CD8-positive, alpha-beta memory T cell (primary cell): ENCODE measurements around the gene MYL3. TPM values are rescaled to one million over a fixed set of nuclear protein-coding genes. Genes with fewer than 3 reads are reported as not detected.
A peak's percentile ranks its signal among the peaks of the same experiment; 100 is the strongest.

ENCODE experiments used
- CTCF ChIA-PET: fragments of 350-600 bp; sonication (Branson Sonifier 250); formaldehyde crosslinking; loops from one replicate; lab custom pipeline; 2021; ENCODE audit warnings: antibody characterized with exemption; lab: Charles Lee
- POLR2A ChIA-PET: fragments of 350-600 bp; sonication (Branson Sonifier 250); formaldehyde crosslinking; loops from one replicate; lab custom pipeline; 2021; ENCODE audit warnings: antibody characterized with exemption; lab: Charles Lee
- DNase-seq, 5 donors: peaks; one replicate each; pipeline versions ENCODE4 v3.0.0 to v3.0.0-alpha.2; 2020 to 2022; ENCODE audit warnings: mixed read lengths in 1 of 5
- H3K27ac ChIP-seq: one replicate; pipeline ENCODE4 v1.7.0; 2013; ENCODE audit warnings: low read depth, mild to moderate bottlenecking, low read length, moderate library complexity
- H3K27me3 ChIP-seq: 2 replicates; pipeline ENCODE4 v1.7.0; 2013; ENCODE audit warnings: low read length, mild to moderate bottlenecking; ENCODE audit not compliant: insufficient read depth, poor library complexity, severe bottlenecking
- H3K36me3 ChIP-seq: 2 replicates; pipeline ENCODE4 v1.7.0; 2013; ENCODE audit warnings: mild to moderate bottlenecking, low read length, moderate library complexity; ENCODE audit not compliant: insufficient read depth
- H3K4me1 ChIP-seq: 2 replicates; pipeline ENCODE4 v1.7.0; 2013; ENCODE audit warnings: mild to moderate bottlenecking, low read length, moderate library complexity; ENCODE audit not compliant: insufficient read depth
- H3K4me3 ChIP-seq: 2 replicates; pipeline ENCODE4 v1.7.0; 2013; ENCODE audit warnings: mild to moderate bottlenecking, low read length
- H3K9me3 ChIP-seq: 2 replicates; pipeline ENCODE4 v1.7.0; 2013; ENCODE audit warnings: mild to moderate bottlenecking, low read length
- H3K27ac Mint-ChIP-seq, 8 donors: one replicate each; pipeline ENCODE4 v1.8.0; 2020 to 2021; ENCODE audit warnings: mixed read lengths in 8 of 8, mild to moderate bottlenecking in 6 of 8, inconsistent platforms in 3 of 8, moderate library complexity in 3 of 8
- H3K27me3 Mint-ChIP-seq, 2 donors: one replicate each; pipeline ENCODE4 v1.8.0; 2020 to 2021; ENCODE audit warnings: mixed read lengths in 2 of 2, mild to moderate bottlenecking in 1 of 2, moderate library complexity in 1 of 2
- H3K36me3 Mint-ChIP-seq, 3 donors: one replicate each; pipeline ENCODE4 v1.8.0; 2020 to 2021; ENCODE audit warnings: mixed read lengths in 3 of 3, inconsistent platforms in 1 of 3, mild to moderate bottlenecking in 1 of 3
- H3K4me1 Mint-ChIP-seq, 3 donors: one replicate each; pipeline ENCODE4 v1.8.0; 2020 to 2021; ENCODE audit warnings: mixed read lengths in 3 of 3, inconsistent platforms in 1 of 3, mild to moderate bottlenecking in 1 of 3
- H3K4me3 Mint-ChIP-seq, 7 donors: one replicate each; pipeline ENCODE4 v1.8.0; 2020 to 2021; ENCODE audit warnings: mixed read lengths in 7 of 7, mild to moderate bottlenecking in 6 of 7, moderate library complexity in 4 of 7, inconsistent platforms in 2 of 7
- H3K9me3 Mint-ChIP-seq, 5 donors: one replicate each; pipeline ENCODE4 v1.8.0; 2020 to 2022; ENCODE audit warnings: mixed read lengths in 5 of 5, mild to moderate bottlenecking in 3 of 5, moderate library complexity in 2 of 5, inconsistent platforms in 1 of 5
- polyA plus RNA-seq: library from polyadenylated mRNA; unstranded; fragments of 300-500 nt; fragmentation: Illumina TruSeq; gene quantifications from one replicate; pipeline ENCODE4 v1.2.3, GENCODE V29; 2021
- total RNA-seq, 2 experiments: library from RNA; stranded (reverse); gene quantifications; one replicate each; pipeline ENCODE4 v1.2.3, GENCODE V29; 2021

The MYL3 gene
- total and polyA plus RNA-seq, 3 experiments from 2014 or later, result not detected

- H3K27ac ChIP-seq, result no peak overlapping the region
- no peaks in the 10 kb centered on the region for H3K27me3 ChIP-seq
- Mint-ChIP-seq H3K36me3 (no peaks in the 10 kb centered on the region), H3K4me3 (no peak overlapping the region), H3K4me1 (no peaks in the 10 kb centered on the region), H3K27ac (no peak overlapping the region), H3K27me3 (peaks cover 3 to 16% of the 10 kb centered on the region in 2 donors), H3K9me3 (no peaks in the 10 kb centered on the region)
- ChIA-PET CTCF (interaction anchor here (1.2 to 1.4 kb wide), 2 partner anchors 35 to 49 kb away, joined by 3 to 7 read pairs; no protein-coding TSS in a partner anchor), POLR2A (interaction anchor here (0.6 kb wide), 1 partner anchor 458 kb away, joined by 3 read pairs; no protein-coding TSS in a partner anchor)
- H3K4me3 ChIP-seq, result no peak overlapping the region
- H3K36me3 ChIP-seq, result no peaks in the 10 kb centered on the region
- no peaks in the 10 kb centered on the region for H3K9me3 ChIP-seq
- H3K4me1 ChIP-seq, result no peaks in the 10 kb centered on the region
- peak in 1 of 5 donors; percentile 45 for DNase-seq
These were observed 3.0 kb downstream of the MYL3 start for GRCh38 chr3:46860017-46860809.

GRCh38 chr3:46859001-46859710, 4.1 kb downstream of the MYL3 start:
- H3K9me3 ChIP-seq, result no peaks in the 10 kb centered on the region
- no peaks in the 10 kb centered on the region for H3K36me3 ChIP-seq
- Mint-ChIP-seq H3K4me1 (no peaks in the 10 kb centered on the region), H3K9me3 (no peaks in the 10 kb centered on the region), H3K27me3 (peaks cover 6 to 16% of the 10 kb centered on the region in 2 donors), H3K36me3 (no peaks in the 10 kb centered on the region), H3K27ac (no peak overlapping the region), H3K4me3 (no peak overlapping the region)
- no peak overlapping the region for H3K27ac ChIP-seq
- ChIA-PET CTCF (interaction anchor here (1.2 to 1.4 kb wide), 2 partner anchors 36 to 51 kb away, joined by 3 to 7 read pairs; no protein-coding TSS in a partner anchor), POLR2A (interaction anchor here (0.6 kb wide), 1 partner anchor 541 kb away, joined by 3 read pairs; no protein-coding TSS in a partner anchor)
- DNase-seq, result peak in 1 of 5 donors; percentile 25
- H3K27me3 ChIP-seq, result no peaks in the 10 kb centered on the region
- H3K4me3 ChIP-seq, result no peak overlapping the region
- no peaks in the 10 kb centered on the region for H3K4me1 ChIP-seq

DNA sequence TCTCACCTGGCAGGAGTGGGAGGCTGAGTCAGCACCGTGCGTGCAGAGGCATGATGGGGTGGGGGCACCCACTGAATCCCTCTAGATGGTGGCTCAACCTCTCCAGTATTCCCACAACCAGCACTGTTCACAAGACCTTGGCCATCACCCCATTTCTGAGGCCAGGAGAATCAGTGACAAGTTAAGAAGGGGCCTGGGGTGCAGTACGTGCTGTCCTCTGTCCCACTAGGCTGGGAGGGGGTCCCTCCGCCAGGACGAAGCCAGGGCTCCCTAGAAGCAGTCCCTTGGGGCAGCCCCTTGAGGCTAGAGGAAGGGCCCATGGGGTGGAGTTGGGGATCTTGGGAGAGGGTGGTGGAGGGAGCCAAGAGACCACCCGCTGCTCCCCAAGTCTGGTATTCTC, 4.8 kb downstream of the MYL3 start:
- Histone ChIP-seq H3K36me3 (no peaks in the 10 kb centered on the region), H3K4me1 (no peaks in the 10 kb centered on the region), H3K9me3 (no peaks in the 10 kb centered on the region), H3K4me3 (no peak overlapping the region), H3K27ac (no peak overlapping the region), H3K27me3 (no peaks in the 10 kb centered on the region)
- H3K4me1 Mint-ChIP-seq, result no peaks in the 10 kb centered on the region
- H3K36me3 Mint-ChIP-seq, result no peaks in the 10 kb centered on the region
- DNase-seq, result peak in 1 of 5 donors; percentile 39
- no peaks in the 10 kb centered on the region for H3K9me3 Mint-ChIP-seq
- H3K27ac Mint-ChIP-seq, result no peak overlapping the region
- POLR2A ChIA-PET, result interaction anchor here (0.6 kb wide), 1 partner anchor 542 kb away, joined by 3 read pairs; no protein-coding TSS in a partner anchor
- H3K4me3 Mint-ChIP-seq, result peak overlapping the region in 1 of 7 donors; percentile 3
- CTCF ChIA-PET, result no interaction called here
- peaks cover 6 to 16% of the 10 kb centered on the region in 2 donors for H3K27me3 Mint-ChIP-seq

DNA sequence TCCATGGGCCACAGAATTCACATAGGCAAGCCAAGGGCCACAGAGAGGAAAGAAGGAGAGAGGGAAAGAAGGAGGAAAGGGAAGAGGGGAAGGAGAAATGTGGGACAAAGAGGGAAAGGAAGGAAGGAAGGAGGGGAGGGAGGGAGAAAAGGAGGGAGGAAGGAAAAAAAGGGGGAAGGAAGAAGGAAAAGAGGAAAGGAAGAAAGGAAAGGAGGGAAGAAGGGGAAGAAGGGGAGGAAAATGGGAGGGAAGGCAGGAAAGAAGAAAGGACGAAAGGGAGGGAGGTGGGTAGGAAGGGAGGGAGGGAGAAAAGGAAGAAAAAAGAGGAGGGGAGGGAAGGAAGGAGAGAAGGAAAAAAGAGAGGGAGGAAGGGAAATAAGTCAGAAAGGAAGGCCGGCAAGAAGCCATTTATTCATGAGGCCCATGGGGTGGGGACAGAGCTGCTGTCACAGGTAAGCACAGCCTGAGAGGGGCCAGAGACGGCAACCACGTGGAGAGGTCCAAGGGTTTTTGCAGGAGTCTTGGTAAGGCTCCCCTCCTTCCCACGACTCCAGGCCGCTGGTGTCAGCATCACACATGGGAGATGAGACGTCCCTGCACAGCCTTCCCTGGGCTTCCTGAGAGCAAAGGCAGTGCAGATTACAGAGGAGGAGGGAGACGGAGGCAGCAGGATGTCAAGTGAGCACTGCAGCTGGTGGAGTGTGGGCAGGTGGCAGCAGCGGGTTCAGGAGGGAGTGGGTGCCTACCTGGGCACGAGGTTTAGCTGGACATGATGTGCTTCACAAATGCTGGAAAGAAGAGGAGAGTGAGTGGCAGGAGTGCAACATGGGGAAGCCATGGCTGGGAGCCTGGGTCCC, 5.5 kb downstream of the MYL3 start:
- DNase-seq, result peak in 1 of 5 donors; percentile 28
- no peaks in the 10 kb centered on the region for H3K36me3 ChIP-seq
- no peaks in the 10 kb centered on the region for H3K4me1 ChIP-seq
- H3K4me3 ChIP-seq, result no peak overlapping the region
- POLR2A ChIA-PET, result no interaction called here
- no peaks in the 10 kb centered on the region for H3K27me3 ChIP-seq
- Mint-ChIP-seq H3K27me3 (peaks cover 7 to 16% of the 10 kb centered on the region in 2 donors), H3K4me1 (no peaks in the 10 kb centered on the region), H3K36me3 (no peaks in the 10 kb centered on the region), H3K4me3 (no peak overlapping the region), H3K9me3 (no peaks in the 10 kb centered on the region), H3K27ac (no peak overlapping the region)
- H3K9me3 ChIP-seq, result no peaks in the 10 kb centered on the region
- CTCF ChIA-PET, result no interaction called here
- H3K27ac ChIP-seq, result no peak overlapping the region

- peak overlapping the region in 1 of 8 donors; percentile 63 for H3K27ac Mint-ChIP-seq
- H3K4me1 Mint-ChIP-seq, result no peaks in the 10 kb centered on the region
- H3K9me3 ChIP-seq, result no peaks in the 10 kb centered on the region
- no peak overlapping the region for H3K4me3 Mint-ChIP-seq
- no peaks in the 10 kb centered on the region for H3K9me3 Mint-ChIP-seq
- CTCF ChIA-PET, result no interaction called here
- no peaks in the 10 kb centered on the region for H3K36me3 ChIP-seq
- H3K4me1 ChIP-seq, result no peaks in the 10 kb centered on the region
- no peaks in the 10 kb centered on the region for H3K36me3 Mint-ChIP-seq
- POLR2A ChIA-PET, result no interaction called here
- no peak overlapping the region for H3K4me3 ChIP-seq
- no peaks in the 10 kb centered on the region for H3K27me3 ChIP-seq
- DNase-seq, result peak in 1 of 5 donors; percentile 33
- no peak overlapping the region for H3K27ac ChIP-seq
- H3K27me3 Mint-ChIP-seq, result peaks cover 7 to 16% of the 10 kb centered on the region in 2 donors
These were observed 6.4 kb downstream of the MYL3 start for GRCh38 chr3:46856576-46857471.

DNA sequence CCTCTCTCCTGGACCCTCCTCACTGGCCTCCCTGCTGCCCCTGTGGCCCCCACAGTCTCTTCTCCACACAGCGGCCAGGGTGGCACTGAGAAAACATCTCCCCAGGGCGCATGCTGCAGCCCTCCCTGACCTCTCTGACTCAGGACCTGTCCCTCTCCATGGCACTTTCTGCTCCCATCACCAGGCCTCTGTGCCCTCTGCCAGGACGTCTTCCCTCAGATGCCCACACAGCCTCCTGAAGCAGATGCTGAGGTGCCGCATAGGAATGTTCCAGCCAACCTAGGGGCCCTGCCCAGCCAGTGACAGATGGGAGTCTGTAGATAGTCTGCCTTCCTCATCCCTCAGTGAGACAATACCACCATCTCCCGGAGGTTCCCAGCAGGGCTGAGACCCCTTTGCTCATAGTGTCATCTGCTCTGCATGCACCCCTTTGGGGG, 8.7 kb downstream of the MYL3 start:
- H3K4me3 ChIP-seq, result no peak overlapping the region
- H3K4me1 ChIP-seq, result no peaks in the 10 kb centered on the region
- no peak overlapping the region for H3K4me3 Mint-ChIP-seq
- DNase-seq, result peak in 1 of 5 donors; percentile 24
- H3K27ac ChIP-seq, result no peak overlapping the region
- H3K27me3 Mint-ChIP-seq, result peaks cover 7 to 16% of the 10 kb centered on the region in 2 donors
- no peaks in the 10 kb centered on the region for H3K4me1 Mint-ChIP-seq
- no peaks in the 10 kb centered on the region for H3K9me3 ChIP-seq
- CTCF ChIA-PET, result no interaction called here
- no peaks in the 10 kb centered on the region for H3K36me3 Mint-ChIP-seq
- POLR2A ChIA-PET, result no interaction called here
- H3K27ac Mint-ChIP-seq, result peak overlapping the region in 1 of 8 donors; percentile 38
- H3K27me3 ChIP-seq, result no peaks in the 10 kb centered on the region
- no peaks in the 10 kb centered on the region for H3K36me3 ChIP-seq
- H3K9me3 Mint-ChIP-seq, result no peaks in the 10 kb centered on the region
